HEK293 (cell line): ENCODE measurements around the gene LRP2BP.
"Not testable (repeated sequence)": the region's sequence is repeated elsewhere in the genome, so short reads cannot be mapped to it uniquely, and the experiment has no call there.

ENCODE experiments used
- CTCF ChIA-PET: fragments of 350-600 bp; formaldehyde crosslinking; extraction: SDS; loops from one replicate; lab custom pipeline; 2021; ENCODE audit warnings: antibody characterized with exemption; lab: Yijun Ruan, JAX
- POLR2A ChIA-PET: fragments of 300-600 bp; formaldehyde crosslinking; extraction: SDS; loops from one replicate; lab custom pipeline; 2020; ENCODE audit warnings: antibody characterized with exemption, inconsistent platforms; lab: Yijun Ruan, JAX
- H3K27ac ChIP-seq: fragments of 200-500 bp; sonication (Bioruptor generic); 2 replicates; pipeline ENCODE4 v1.5.1; 2014; ENCODE audit warnings: low read depth, low read length, control low read depth, inconsistent platforms; ENCODE audit errors: extremely low read depth
- H3K36me3 ChIP-seq, 2 experiments: fragments of 200-500 bp in 1 of 2; sonication (Bioruptor generic) in 1 of 2; 1 replicate in 1 of 2; 2 replicates in 1 of 2; pipeline ENCODE4 v1.5.1; 2014 to 2017; ENCODE audit warnings: inconsistent platforms in 2 of 2, low read length in 2 of 2; ENCODE audit not compliant: control insufficient read depth in 2 of 2, insufficient read depth in 1 of 2
- H3K4me1 ChIP-seq: fragments of 200-500 bp; sonication (Bioruptor generic); 2 replicates; pipeline ENCODE4 v1.5.1; 2014; ENCODE audit warnings: mild to moderate bottlenecking, low read length, inconsistent platforms; ENCODE audit not compliant: control insufficient read depth, insufficient read depth
- H3K4me3 ChIP-seq: 2 replicates; pipeline ENCODE4 v1.5.1; 2011; ENCODE audit warnings: low read depth, mild to moderate bottlenecking, control low read depth, low read length, moderate library complexity
- H3K9me3 ChIP-seq: fragments of 200-500 bp; sonication (Bioruptor generic); 2 replicates; pipeline ENCODE4 v1.5.1; 2014; ENCODE audit warnings: low read depth, low read length, inconsistent platforms; ENCODE audit not compliant: control insufficient read depth, insufficient read depth
- AEBP2 ChIP-seq: fragments of 450-650 bp; formaldehyde crosslinking; IDR thresholded peaks from 2 replicates; pipeline ENCODE4 v1.5.1; 2016; ENCODE audit warnings: missing biosample characterization, missing genetic modification characterization, borderline replicate concordance
- GLI2 ChIP-seq: fragments of 450-650 bp; formaldehyde crosslinking; IDR thresholded peaks from 2 replicates; pipeline ENCODE4; 2017; ENCODE audit warnings: missing biosample characterization, missing genetic modification characterization, low read depth, borderline replicate concordance
- GLIS2 ChIP-seq: fragments of 450-650 bp; formaldehyde crosslinking; IDR thresholded peaks from 2 replicates; pipeline ENCODE4 v1.5.1; 2016; ENCODE audit warnings: missing biosample characterization, missing genetic modification characterization
- MZF1 ChIP-seq: fragments of 450-650 bp; formaldehyde crosslinking; IDR thresholded peaks from 2 replicates; pipeline ENCODE4 v1.5.1; 2017; ENCODE audit warnings: missing biosample characterization, missing genetic modification characterization, borderline replicate concordance
- PBX3 ChIP-seq: sonication (generic); formaldehyde crosslinking; IDR thresholded peaks from 2 replicates; pipeline ENCODE4 v1.8.1; 2022; ENCODE audit warnings: mild to moderate bottlenecking, moderate library complexity, missing genetic modification reagents
- SETDB1 ChIP-seq: IDR thresholded peaks from one replicate; pipeline ENCODE4 v1.6.1; 2017; ENCODE audit warnings: mild to moderate bottlenecking, low read length, moderate library complexity, mixed read lengths; ENCODE audit not compliant: insufficient read length
- SP3 ChIP-seq: fragments of 450-650 bp; formaldehyde crosslinking; IDR thresholded peaks from 2 replicates; pipeline ENCODE4 v1.5.1; 2016; ENCODE audit warnings: missing biosample characterization, missing genetic modification characterization
- TCF7L2 ChIP-seq: IDR thresholded peaks from 2 replicates; pipeline ENCODE4 v1.6.1; 2011; ENCODE audit warnings: low read depth, mild to moderate bottlenecking, inconsistent platforms, low read length, moderate library complexity, borderline replicate concordance
- TRIM28 ChIP-seq: IDR thresholded peaks from 2 replicates; pipeline ENCODE4 v1.6.1; 2011; ENCODE audit warnings: low read length, control low read depth, borderline replicate concordance
- WT1 ChIP-seq: fragments of 450-650 bp; formaldehyde crosslinking; IDR thresholded peaks from 2 replicates; pipeline ENCODE4 v1.5.1; 2016; ENCODE audit warnings: missing biosample characterization, missing genetic modification characterization
- ZBTB48 ChIP-seq: fragments of 450-650 bp; formaldehyde crosslinking; IDR thresholded peaks from 2 replicates; pipeline ENCODE4 v1.5.1; 2016; ENCODE audit warnings: missing biosample characterization, missing genetic modification characterization
- ZNF175 ChIP-seq: fragments of 450-650 bp; formaldehyde crosslinking; IDR thresholded peaks from 2 replicates; pipeline ENCODE4 v1.5.1; 2016; ENCODE audit warnings: missing biosample characterization, missing genetic modification characterization
- ZNF211 ChIP-seq: fragments of 450-650 bp; formaldehyde crosslinking; IDR thresholded peaks from 2 replicates; pipeline ENCODE4 v1.5.1; 2016; ENCODE audit warnings: low read depth, missing biosample characterization, missing genetic modification characterization
- ZNF214 ChIP-seq: fragments of 450-650 bp; formaldehyde crosslinking; IDR thresholded peaks from 2 replicates; pipeline ENCODE4 v1.5.1; 2017; ENCODE audit warnings: missing biosample characterization, mild to moderate bottlenecking, missing genetic modification characterization, borderline replicate concordance
- ZNF24 ChIP-seq: fragments of 450-650 bp; formaldehyde crosslinking; IDR thresholded peaks from 2 replicates; pipeline ENCODE4 v1.5.1; 2016; ENCODE audit warnings: missing biosample characterization, missing genetic modification characterization
- ZNF280C ChIP-seq: fragments of 450-650 bp; formaldehyde crosslinking; IDR thresholded peaks from 2 replicates; pipeline ENCODE4 v1.5.1; 2016; ENCODE audit warnings: missing biosample characterization, missing genetic modification characterization
- ZNF302 ChIP-seq: fragments of 450-650 bp; formaldehyde crosslinking; IDR thresholded peaks from 2 replicates; pipeline ENCODE4 v1.5.1; 2016; ENCODE audit warnings: missing biosample characterization, missing genetic modification characterization, low read depth
- ZNF37A ChIP-seq: fragments of 450-650 bp; IDR thresholded peaks from 2 replicates; pipeline ENCODE4 v1.5.1; 2018; ENCODE audit warnings: missing biosample characterization, missing genetic modification characterization
- ZNF514 ChIP-seq: fragments of 450-650 bp; formaldehyde crosslinking; IDR thresholded peaks from 2 replicates; pipeline ENCODE4 v1.5.1; 2016; ENCODE audit warnings: missing biosample characterization, missing genetic modification characterization
- ZNF610 ChIP-seq: fragments of 450-650 bp; formaldehyde crosslinking; IDR thresholded peaks from 2 replicates; pipeline ENCODE4 v1.5.1; 2016; ENCODE audit warnings: missing biosample characterization, missing genetic modification characterization, borderline replicate concordance
- ZNF639 ChIP-seq: fragments of 450-650 bp; formaldehyde crosslinking; IDR thresholded peaks from 2 replicates; pipeline ENCODE4 v1.5.1; 2016; ENCODE audit warnings: missing biosample characterization, missing genetic modification characterization
- ZNF658 ChIP-seq: fragments of 450-650 bp; formaldehyde crosslinking; IDR thresholded peaks from 2 replicates; pipeline ENCODE4; 2016; ENCODE audit warnings: missing biosample characterization, missing genetic modification characterization
- ZNF704 ChIP-seq: fragments of 450-650 bp; formaldehyde crosslinking; IDR thresholded peaks from 2 replicates; pipeline ENCODE4 v1.5.1; 2016; ENCODE audit warnings: missing biosample characterization, missing genetic modification characterization
- ZSCAN23 ChIP-seq: fragments of 450-650 bp; formaldehyde crosslinking; IDR thresholded peaks from 2 replicates; pipeline ENCODE4 v1.5.1; 2016; ENCODE audit warnings: missing biosample characterization, missing genetic modification characterization
- ZXDB ChIP-seq: fragments of 450-650 bp; formaldehyde crosslinking; IDR thresholded peaks from 2 replicates; pipeline ENCODE4 v1.5.1; 2016; ENCODE audit warnings: missing biosample characterization, missing genetic modification characterization

The LRP2BP gene

GRCh38 chr4:185332575-185333464, 62.9 kb downstream of the LRP2BP start (continued):
- TF ChIP-seq ZNF639 (tag by site-specific recombination) (no peak), GLIS2 (no peak), SP3 (no peak), ZSCAN23 (tag by site-specific recombination) (no peak), ZNF704 (tag by site-specific recombination) (no peak), PBX3 (no peak), ZNF610 (tag by site-specific recombination) (no peak), ZXDB (tag by site-specific recombination) (no peak), ZBTB48 (tag by site-specific recombination) (no peak), ZNF514 (tag by site-specific recombination) (no peak), GLI2 (no peak), ZNF175 (tag by site-specific recombination) (no peak)

GRCh38 chr4:185329879-185330510, 65.7 kb downstream of the LRP2BP start:
- H3K4me1 ChIP-seq, H3K27ac ChIP-seq, H3K9me3 ChIP-seq, CTCF ChIA-PET, H3K4me3 ChIP-seq, POLR2A ChIA-PET: not testable (repeated sequence)
- TF ChIP-seq SETDB1: peak; percentile 43
- H3K36me3 ChIP-seq: peaks cover 0 to 13% of the 10 kb centered on the region in 2 experiments; a peak in 2 of 3 replicates

GRCh38 chr4:185328586-185328985, 67.1 kb downstream of the LRP2BP start:
- Histone ChIP-seq H3K4me1 (no peaks in the 10 kb centered on the region), H3K36me3 (peaks cover 0 to 17% of the 10 kb centered on the region in 2 experiments; a peak in 2 of 3 replicates), H3K27ac (no peak overlapping the region), H3K4me3 (no peak overlapping the region), H3K9me3 (no peaks in the 10 kb centered on the region)
- ChIA-PET POLR2A (no interaction called here), CTCF (no interaction called here)
- no peak for TF ChIP-seq TRIM28
- no peak for TF ChIP-seq ZNF37A
- no peak for TF ChIP-seq AEBP2 (tag by site-specific recombination)
- TF ChIP-seq TCF7L2: no peak
- no peak for TF ChIP-seq ZNF24 (tag by site-specific recombination)
- no peak for TF ChIP-seq ZNF214 (tag by site-specific recombination)
- TF ChIP-seq ZNF302 (tag by site-specific recombination): no peak
- no peak for TF ChIP-seq ZNF280C (tag by site-specific recombination)
- TF ChIP-seq WT1 (tag by site-specific recombination): no peak
- TF ChIP-seq MZF1 (tag by site-specific recombination): no peak
- TF ChIP-seq ZNF658 (tag by site-specific recombination): no peak
- no peak for TF ChIP-seq ZNF211
